CD4-positive, alpha-beta T cell treated with Interleukin-21 for 1 hour (primary cell): ENCODE measurements around the gene SYTL1.

Experiments used
- DNase-seq: peaks from one replicate; pipeline ENCODE4 v3.0.0-alpha.2; 2020

The SYTL1 gene

DNA sequence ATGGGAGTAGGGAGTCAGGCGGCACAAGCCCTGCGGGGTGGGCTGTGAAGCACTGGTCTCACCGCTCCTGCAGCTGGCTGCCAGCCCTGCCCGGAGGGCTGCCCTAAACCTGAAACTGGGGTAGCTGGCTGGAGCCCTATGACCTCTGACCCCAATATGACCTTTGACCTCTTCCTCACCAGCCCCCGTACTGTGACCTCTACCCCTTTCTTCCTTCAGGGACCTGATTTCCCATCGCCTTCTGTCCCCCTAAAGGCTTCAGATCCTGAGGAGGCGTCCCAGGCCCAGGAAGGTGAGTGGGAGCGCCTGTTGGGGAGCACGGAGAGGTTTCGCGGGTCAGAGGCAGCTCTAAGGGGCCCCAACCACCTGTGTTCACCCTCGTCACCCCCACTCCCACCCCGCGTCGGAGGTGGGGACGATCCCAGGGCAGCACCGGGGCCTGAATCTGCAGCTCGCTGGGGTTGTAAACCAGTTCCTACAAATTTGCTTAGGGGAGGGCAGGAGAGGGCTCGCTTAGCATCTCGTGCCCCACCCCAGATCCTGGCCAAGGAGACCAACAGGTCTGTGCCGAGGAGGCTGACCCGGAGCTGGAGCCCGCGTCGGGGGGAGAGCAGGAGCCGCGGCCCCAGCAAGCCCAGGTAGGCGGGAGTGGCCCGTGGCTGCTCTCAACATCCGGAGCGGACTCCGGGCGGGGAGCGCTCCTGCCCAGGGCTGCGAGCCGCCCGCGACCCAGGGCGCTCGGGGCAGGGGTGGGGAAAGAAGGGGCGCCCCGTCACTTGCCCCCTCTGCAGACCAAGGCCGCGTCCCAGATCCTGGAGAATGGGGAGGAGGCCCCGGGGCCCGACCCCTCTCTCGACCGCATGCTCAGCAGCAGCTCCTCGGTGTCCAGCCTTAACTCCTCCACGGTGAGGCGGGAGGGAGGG, 7.3 kb downstream of the SYTL1 start:
- peak; percentile 45 for DNase-seq

DNA sequence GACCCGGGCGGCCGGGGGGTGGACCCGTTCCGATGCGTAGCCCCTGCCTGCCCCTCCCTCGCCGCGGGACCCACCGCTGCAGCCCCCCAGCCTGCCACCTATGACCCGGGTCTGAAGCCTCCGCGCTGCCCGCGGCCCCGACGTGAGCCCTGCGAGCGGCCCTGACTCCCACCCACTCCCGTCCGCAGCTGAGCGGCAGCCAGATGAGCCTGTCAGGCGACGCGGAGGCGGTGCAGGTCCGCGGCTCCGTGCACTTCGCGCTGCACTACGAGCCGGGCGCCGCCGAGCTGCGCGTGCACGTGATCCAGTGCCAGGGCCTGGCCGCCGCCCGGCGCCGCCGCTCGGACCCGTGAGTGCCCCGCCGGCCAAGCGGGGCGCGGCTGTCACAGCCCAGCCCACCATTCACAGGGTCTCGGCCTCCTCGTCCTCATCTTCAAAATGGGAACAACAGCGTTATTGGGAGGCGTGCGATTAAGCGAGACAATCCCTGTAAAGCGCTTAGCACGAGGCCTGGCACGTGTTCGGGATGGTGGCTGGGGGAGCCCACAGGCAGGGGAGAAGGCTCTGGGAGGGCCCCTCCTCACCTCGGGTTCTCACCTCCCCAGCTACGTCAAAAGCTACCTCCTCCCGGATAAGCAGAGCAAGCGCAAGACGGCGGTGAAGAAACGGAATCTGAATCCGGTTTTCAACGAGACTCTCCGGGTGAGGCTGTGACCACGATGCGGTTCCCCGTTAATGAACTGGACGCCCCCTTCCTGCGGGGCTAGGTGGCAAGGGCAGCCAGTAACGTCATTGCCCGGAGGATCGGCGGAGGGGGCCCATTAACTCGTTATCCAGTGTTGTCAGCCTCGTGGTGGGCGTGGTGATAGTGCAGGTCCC, 8.2 kb downstream of the SYTL1 start:
- DNase-seq, result no peak

DNA sequence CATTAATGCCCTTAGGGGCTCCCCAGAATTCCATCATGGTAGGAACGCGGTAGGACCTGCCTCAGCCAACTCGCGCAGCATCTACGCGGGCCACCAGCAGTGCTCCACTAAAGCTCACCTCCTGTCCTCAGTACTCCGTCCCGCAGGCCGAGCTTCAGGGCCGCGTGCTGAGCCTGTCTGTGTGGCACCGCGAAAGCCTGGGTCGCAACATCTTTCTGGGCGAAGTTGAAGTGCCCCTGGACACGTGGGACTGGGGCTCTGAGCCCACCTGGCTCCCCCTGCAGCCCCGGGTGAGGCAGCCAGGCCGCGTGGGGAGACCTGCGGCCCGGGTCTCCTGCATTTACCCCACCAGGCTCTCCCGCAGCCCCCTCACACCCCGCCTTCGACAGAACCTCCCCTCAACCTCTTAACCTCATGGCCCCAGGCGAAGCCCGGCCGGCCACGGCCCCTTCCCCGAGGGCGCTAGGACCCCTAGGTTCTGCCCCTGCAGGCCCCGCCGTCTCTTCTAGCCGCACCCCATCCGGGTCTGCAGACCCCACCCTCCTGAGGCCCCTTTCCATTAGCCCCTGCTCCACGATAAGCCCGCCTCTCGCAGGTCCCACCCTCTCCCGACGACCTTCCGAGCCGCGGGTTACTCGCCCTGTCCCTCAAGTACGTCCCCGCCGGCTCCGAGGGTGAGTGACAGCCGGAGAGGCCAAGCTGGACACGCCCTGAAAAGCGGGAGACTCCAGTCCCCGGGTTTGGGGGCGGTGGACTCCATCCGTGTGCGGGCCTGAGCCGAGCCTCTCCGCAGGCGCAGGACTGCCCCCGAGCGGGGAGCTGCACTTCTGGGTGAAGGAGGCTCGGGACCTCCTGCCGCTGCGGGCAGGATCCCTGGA, 9.1 kb downstream of the SYTL1 start:
- no peak for DNase-seq

DNA sequence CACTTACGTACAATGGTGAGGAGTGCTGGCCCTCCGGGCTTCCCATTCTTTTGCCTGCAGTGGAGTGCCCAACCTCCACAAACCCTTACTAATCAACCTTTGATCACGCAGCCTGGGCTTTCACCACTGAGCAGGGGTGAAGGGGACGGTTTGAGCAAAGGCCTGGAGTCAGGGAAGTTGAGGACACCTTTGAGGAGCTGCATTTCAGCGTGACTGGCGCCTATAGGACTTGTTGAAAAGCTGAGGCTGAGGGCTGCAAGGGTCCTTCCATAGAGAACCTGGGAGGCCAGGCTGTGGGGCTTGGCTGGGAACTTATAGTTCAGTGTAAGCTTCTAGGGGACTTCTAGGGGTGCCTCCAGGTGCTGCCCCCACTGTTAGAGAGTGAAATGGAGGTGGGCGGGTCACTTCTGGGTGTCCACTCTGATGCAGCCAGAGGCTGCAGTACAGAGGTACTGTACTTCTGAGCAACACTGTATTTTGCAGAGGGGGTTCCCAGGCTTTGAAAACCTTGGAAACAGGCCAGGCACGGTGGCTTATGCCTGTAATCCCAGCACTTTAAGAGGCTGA, 9.8 kb downstream of the SYTL1 start:
- DNase-seq, result no peak

DNA sequence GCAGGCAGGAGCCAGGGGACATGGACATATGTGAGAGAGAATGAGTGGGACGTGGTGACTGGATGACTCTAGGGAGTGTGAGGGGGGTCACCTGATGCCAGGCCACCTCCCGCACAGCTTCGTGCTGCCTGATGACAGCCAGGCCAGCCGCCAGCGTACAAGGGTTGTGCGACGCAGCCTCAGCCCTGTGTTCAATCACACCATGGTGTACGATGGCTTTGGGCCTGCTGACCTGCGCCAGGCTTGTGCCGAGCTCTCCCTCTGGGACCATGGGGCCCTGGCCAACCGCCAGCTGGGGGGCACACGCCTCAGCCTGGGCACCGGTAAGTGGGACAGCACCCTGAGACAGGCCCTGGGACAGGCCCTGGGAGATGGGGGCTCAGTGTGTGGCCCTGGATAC, 11.3 kb downstream of the SYTL1 start:
- DNase-seq, result no peak

DNA sequence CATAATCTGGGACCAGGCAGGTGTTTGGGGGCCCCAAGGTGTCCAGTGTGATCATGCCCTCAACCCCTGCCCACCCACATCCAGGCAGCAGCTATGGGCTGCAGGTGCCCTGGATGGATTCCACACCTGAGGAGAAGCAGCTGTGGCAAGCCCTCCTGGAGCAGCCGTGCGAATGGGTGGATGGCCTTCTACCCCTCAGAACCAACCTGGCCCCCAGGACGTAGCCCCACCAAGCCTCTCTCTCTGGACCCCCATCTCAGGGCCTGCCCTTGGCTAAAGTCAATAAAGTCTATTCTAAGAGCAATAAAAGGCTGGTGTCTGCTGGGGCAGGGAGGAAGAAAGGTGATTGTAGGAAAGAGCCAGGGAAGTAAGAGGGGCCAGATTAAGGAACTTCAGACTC, 11.8 kb downstream of the SYTL1 start:
- DNase-seq, result no peak

DNA sequence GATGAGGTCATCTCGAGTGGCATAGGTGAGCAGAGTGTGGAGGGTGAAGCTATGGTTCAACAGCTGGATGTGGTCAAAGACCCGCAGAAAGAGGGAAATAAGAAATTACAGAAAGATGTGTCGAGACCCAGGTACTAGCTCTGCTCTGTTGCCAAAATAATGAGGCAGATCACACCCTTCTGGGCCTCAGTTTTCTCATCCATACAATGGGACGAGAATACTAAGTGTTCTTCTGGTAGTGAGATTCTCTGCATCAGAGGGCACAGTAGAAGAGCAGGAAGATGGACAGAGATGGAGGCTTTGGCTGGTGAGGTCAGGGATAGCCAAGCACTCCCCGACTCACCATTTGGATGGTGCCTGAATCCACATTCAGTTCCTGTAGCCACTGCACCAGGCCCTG, 13.9 kb downstream of the SYTL1 start:
- DNase-seq, result no peak

DNA sequence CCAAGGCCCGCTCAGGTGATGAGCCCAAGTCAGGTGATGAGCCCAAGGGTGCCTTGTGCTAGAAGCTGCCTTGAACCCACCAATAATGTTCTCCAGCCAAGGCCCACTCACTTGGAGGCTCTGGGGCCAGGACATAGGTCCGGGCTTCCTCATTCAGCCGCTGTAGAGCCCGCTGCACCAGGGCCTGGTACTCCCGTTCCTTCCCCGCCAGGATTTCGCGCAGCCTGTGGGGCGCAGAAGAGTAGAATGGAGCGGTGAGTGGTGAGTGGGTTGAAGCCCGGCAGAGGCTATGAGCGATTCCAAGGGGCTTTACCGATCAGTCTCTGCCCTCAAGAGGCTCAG, 14.4 kb downstream of the SYTL1 start:
- no peak for DNase-seq

DNA sequence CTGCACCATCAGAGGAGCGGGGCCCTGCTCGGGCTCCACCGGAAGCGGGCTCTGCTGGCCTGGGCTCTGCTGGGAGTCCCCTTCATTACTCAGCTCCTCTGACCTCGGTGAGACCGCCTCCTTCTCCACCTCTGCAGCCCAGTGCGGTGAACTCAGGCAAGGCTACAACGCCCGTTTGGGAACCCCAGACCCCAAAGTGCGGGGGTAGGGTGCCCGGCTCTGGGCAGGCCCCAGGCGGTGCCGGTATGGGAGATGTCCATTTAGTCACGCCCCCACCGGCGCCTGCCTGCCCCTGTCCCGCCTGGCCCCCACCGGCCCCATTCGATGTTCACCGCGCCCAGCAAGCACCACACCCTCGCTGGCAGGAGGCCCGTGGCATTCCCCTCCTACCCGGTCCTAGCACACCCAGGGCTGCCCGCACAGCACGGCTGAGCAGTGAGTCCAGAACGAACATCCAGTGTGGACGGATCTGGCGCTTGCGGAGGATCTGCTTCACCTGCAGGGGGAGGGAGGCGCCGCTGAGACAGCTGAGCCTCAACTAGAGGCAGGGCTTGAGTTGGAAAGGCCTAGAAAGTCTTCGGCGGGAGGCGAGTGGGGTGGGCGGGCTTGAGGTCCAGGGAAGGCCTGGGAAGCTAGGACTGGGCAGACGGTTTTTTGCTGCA, 14.9 kb downstream of the SYTL1 start:
- peak; percentile 63 for DNase-seq

DNA sequence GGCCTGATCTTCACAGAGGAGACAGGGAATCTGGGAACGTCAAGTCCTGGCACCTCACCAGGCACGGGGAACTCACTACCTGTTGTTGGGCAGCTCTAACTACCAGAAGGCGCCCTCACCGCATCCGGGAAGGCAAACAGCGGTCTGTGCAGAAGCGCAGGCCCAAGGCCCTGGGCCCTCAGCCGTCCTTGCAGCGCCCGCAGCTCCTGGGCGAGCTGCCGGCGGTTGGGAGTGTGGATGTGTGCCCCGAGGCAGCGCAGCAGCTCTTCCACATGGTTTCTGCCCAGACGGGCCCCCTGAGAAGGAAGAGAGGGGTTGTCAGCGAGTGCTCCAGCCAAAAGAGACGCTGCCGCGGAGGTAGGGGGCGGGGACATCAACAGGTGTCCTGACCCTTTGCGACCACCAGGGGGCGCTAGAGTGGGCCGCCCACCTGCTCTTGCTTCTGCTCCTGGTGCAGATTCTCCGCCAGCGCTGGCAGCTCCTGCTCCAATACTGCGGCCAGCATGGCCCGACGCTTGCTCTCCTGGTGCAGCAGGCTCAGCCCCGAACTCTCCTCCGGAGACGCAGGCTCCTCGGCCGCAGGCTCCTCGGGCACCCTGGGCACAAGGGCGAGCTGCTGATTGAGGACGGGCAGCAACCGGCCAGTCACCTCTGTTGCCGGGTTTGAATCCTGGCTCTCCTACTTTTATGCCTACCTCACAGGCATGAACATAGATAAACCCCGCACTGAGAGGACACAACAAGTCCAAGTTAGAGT, 15.6 kb downstream of the SYTL1 start:
- peak; percentile 85 for DNase-seq

DNA sequence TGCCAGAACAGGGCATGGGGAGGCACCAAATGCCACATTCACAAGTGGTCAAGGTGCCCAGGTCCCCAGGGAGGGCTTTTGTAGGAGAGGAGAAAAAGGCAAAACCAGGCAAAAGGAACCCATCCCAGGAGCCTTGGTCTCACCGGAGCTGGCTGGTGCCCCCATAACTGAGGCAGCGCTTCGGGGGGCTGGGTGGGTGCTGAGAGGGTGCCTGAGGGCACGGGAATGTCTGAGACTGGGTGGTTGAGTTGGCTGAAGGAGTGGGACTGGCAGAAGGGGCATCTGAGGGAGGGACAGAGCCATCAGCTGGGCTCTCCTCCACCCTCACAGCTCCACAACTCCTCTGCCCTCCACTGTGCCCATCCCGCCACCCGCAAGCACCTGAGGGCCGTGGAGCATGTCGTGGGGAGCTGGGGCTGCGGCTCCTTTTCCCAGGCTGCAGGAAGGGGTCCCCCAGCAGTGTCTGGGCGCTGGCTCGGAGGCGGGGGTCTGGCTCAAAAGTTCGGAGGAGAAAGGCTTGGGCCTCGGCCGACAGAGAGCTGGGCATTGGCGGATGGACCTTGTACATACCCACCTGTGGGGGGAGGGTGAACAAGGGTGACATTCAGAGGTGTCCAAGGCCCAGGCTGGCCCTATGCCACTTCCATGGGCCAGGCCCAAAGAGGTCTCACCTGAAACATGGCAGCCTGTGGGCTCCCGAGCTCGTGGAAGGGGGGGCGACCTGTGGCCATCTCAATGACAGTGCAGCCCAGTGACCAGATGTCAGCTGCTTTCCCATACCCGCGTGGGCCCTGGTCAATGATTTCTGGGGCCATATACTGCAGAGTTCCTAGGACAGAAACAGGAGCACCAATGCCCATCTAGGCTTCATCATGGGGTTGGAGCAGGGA, 16.5 kb downstream of the SYTL1 start:
- no peak for DNase-seq

DNA sequence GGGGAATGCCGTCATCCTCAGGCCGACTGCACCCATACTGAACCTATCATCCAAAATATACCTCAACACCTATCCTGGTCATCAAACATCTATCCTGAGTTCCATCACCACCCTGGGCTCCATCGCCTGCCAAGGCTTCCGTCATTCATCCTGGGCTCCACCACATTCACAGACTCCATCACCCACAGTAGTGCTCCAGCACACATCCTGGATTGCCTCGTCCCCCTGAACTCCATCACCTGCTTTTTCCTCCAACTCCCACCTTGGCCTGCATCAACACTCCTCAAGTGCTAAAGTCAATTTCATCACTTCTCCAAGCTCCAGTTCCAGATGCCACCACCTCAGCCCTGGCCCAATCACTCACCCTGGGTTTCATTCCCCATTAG, 17.1 kb downstream of the SYTL1 start:
- no peak for DNase-seq

DNA sequence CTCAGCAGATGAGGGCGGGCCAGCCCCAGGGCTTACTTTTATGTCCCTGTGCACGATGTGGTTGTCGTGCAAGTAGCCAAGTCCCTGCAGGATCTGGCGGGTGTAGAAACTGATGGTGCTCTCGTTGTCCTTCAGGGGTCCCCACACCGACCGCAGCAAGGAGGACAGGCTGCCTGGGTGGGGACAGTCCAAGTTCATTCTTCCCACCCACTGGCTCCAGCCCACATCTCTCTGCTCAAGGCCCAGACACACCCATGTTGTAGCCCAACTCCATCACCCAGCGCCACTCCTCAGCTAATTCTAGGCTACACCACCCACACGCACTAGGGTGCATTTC, 18.0 kb downstream of the SYTL1 start:
- DNase-seq, result no peak

DNA sequence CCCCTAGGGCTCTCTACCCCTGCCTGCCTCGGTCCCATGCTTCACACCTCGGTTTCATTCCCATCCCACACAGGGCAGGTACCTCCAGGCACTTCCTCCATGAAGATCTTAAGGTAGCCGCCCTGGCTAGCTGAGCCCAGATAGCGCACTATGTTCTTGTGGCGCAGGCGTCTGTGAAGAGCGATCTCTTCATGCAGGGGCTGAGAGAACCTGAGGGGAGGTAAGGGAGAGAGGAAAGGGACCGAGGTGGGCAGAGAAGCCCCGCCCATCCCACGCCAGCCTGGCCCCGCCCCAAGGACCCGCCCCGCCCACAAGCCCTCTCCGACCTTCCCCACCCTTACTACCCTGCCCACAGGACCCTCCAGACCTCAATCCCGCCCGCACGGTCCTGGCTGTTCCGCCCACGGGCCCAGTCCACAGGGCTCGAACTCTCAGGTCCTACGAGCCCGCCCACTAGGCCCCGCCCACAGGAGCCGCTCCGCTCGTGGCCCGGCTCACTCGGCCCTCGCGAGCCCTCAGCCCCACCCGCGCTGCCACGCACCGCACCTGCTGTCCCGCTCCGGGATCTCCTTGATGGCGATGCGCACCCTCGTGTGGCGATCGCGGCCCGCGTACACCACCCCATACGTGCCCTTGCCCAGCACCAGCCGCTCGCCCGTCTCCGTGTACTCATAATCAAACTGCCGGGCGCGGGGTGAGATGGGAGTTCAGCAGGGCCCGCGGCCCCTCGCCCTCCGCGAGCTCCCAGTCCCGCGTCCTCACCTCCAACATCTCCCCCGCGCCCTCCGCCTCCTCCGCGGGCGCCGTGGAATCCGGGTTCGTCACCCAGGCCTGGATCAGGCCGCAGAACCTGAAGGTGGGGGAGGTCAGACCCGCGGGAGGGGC, 18.6 kb downstream of the SYTL1 start:
- DNase-seq, result peak; percentile 67

DNA sequence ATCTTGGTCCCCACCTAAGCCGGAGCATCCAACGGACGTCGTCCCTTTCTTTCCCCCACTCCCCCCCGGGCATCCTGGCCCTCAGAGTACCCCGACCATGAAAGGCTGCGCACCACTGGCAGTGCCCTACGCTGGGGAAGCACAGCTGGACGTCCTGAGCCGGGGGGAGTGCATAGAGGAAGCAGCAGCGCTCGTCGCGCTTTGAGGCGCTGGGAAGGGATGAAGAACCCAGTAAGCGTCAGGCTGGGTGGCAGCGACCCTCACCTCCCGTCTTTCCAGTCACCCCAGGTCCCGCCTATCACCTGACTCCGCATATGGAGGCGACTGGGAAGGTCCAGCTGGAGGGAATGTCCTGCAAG, 19.2 kb downstream of the SYTL1 start:
- DNase-seq, result no peak

DNA sequence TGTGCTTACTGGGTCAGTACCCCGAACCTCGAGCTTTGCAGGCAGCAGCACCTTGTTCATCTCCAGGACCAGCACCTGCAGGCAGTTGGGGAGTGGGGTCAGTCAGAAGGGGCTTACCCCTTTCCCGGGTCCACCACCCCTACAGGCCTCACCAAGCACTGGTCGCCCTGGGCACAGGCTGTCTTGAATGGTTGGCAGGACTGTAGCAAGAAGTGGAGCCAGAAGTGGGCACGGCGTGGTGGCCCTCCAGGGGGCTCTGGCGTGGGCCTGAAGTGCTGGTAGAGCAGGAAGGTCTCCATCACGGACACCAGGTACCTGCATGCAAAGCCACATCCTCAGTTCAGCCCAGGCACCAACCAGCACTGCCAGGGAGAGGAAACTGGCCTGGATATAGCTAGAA, 19.7 kb downstream of the SYTL1 start:
- no peak for DNase-seq

DNA sequence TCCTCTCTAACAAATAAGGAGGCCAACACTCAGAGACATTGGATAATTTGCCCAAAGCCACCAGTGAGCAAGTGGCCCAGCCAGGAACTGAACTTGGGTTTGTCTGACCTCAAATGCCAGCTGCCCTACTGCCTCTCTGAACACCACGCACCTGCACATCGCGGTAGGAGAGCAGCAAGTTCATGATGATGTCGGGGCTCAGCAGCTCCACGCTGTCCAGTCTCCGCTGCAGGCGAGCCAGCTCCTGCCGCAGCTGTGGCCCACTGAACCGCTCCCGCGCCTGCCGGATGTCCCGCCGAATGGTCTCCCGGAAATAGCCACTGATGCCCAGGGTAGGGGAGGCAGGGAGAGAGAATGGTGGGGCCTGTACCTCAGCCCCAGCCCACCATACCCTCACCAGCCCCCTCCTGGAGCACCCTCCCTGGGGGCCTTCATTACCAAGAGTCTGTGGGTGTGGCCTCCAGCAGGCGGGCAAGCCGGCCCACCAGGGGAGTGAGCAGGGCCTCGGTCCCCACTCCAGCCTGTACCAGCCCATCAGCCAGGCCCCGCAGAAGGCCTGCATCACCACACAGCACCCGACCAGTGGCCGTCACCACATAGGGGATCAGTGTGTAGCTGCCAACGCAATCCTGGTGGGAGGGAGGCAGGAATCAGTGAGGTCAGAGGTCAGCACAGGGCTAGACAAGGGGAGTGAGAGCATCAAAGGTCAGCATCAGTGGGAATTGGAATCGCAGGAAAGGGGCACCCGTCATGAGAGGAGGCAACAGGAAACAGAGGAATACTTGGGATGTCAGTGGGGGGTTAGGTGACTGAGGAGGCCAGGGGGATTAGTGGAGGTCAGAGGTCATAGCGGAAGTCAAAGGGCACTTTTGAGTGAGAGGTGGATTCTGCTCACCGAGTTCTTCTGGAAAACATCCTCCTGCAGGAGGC, 22.2 kb downstream of the SYTL1 start:
- DNase-seq, result no peak

DNA sequence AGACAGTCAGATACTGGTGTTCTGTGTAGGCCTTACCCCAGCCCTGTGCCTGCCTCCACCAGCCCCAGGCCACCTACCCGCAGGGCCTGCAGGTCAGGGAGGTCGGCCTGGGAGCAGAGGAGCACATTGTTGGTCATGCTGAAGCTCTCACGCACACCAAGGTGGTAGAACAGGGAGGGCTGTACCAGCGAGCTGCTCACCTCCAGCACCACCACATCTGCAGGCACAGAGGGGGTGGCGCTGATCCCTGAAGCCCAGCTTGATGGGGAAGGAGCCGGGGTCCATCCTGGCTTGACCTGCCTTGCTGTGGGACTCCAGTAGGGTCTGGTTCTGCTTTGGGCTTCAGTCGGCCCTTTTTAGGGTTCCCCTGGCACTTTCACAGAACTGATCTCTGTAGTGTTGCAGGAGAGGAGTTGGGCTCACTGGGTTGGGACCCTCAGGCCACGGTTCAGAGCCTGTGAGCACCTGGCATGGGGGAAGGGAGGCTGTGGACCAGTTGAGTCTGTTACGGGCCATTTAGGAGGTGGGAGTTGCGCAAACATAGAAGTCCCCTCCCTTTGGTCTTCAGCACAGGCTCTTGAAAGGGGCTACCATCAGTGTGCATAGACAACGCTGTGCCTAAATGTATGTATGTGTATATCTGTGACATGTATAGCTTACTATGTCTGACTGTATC, 23.0 kb downstream of the SYTL1 start:
- no peak for DNase-seq
